ENCODE results near the gene C9orf43.

C9orf43 gene

DNA sequence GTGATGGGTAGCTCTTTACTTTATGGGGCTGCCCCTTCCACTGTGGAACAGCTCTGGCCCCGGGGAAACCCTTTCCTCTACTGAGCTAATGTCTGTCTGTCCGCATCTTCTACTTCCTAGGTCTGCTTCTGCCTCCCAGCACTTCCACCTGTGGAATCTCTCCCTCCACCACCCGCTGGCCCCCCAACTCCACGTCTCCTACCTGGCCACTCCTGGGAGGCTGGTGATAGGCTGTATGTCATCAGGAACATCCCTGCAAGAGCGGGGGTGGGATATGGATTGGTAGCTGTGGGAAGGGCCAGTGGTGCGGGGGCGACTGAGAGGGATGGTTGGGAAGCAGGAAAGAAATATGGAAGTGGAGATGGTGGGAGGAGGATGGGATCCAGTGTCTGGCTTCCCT lies 18.6 kb upstream of the C9orf43 start:
- TF ChIP-seq, protein P1, sequence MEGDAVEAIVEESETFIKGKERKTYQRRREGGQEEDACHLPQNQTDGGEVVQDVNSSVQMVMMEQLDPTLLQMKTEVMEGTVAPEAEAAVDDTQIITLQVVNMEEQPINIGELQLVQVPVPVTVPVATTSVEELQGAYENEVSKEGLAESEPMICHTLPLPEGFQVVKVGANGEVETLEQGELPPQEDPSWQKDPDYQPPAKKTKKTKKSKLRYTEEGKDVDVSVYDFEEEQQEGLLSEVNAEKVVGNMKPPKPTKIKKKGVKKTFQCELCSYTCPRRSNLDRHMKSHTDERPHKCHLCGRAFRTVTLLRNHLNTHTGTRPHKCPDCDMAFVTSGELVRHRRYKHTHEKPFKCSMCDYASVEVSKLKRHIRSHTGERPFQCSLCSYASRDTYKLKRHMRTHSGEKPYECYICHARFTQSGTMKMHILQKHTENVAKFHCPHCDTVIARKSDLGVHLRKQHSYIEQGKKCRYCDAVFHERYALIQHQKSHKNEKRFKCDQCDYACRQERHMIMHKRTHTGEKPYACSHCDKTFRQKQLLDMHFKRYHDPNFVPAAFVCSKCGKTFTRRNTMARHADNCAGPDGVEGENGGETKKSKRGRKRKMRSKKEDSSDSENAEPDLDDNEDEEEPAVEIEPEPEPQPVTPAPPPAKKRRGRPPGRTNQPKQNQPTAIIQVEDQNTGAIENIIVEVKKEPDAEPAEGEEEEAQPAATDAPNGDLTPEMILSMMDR (IDR thresholded peaks at IDR 0.05; ENCODE audit: insufficient read depth, low read length, missing control alignments) = no peak

DNA sequence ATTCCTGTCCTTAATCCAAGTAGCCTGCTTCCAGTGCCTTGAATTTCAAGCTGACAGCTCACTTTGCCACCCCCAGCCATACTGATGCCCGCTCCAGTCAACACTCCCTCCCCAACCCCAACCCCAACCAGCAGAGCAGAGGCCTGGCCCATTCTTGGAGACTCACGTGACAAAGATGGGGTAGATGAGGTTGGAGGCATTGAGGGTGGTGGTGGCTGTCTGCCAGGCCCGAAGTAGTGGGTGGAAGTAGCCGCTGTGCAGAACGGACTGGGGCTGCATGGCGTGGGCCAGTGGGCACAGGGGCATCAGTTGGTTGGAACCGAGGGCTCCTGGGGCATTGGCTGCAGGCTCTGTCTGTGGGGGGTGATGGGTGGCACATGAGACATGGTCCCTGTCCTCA lies 17.3 kb upstream of the C9orf43 start:
- H3K4me3 ChIP-seq (ENCODE audit: low read depth, low read length) = no peak overlapping the region
- CTCF ChIA-PET = interaction anchor here (0.6 to 4.3 kb wide), 4 partner anchors 8 to 88 kb away, joined by 3 to 28 read pairs (median 6); partner anchors contain the start of gene ALAD
- no peak for DNase-seq (ENCODE audit: low read depth, low spot score)
- POLR2A ChIA-PET = no interaction called here
- TF ChIP-seq, protein P1 (IDR thresholded peaks at IDR 0.05; ENCODE audit: insufficient read depth, low read length, missing control alignments) = no peak

More for the DNA sequence above, 18.6 kb upstream of the C9orf43 start:
- no peak overlapping the region for H3K4me3 ChIP-seq (ENCODE audit: low read depth, low read length)
- POLR2A ChIA-PET = interaction anchor here (0.5 to 0.6 kb wide), 2 partner anchors 18 to 52 kb away, joined by 3 to 5 read pairs; partner anchors contain the start of genes C9orf43, POLE3 and WDR31
- no peak for DNase-seq (ENCODE audit: low read depth, low spot score)
- CTCF ChIA-PET = interaction anchor here (4.3 kb wide), 1 partner anchor 9 kb away, joined by 28 read pairs; the partner anchor contains the start of gene ALAD

DNA sequence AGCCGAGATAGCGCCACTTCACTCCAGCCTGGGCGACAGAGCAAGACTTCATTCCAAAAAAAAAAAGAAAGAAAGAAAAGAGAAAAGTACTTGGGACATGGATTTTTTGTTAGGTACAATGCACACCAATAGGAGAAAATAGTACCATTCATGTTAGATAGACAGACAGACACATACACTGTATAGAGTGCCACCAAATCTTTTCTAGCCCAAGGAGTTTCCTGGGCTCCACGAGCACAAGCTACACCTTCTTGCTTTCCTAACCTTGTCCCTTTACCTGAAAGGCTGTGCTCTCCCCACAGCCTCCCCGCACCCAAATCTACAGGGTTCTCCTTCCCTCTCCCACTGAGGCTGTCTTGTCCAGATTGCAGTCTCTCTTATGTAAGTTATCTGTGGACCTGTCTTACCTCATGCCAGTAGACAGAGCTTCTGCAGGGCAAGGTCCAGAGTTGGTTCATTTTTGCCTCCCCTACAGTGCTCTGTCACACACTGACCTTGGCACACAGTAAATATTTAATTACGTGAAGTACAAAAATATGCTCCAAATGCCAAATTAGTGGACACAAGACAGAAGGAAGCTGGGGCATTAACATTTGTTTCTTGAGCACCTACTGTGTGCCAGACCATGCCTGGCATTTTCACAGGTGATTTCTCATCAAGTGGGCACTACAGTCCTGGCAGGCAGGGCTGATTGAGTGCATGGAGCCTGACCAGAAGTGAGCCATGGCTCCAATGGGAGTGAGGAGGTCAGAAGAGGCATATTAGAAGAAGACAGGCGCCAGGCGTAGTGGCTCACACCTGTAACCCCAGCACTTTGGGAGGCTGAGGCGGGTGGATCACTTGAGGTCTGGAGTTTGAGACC lies 15.3 kb upstream of the C9orf43 start:
- no peak for DNase-seq (ENCODE audit: low read depth, low spot score)
- TF ChIP-seq, protein P1 (IDR thresholded peaks at IDR 0.05; ENCODE audit: insufficient read depth, low read length, missing control alignments) = no peak
- H3K4me3 ChIP-seq (ENCODE audit: low read depth, low read length) = no peak overlapping the region
- ChIA-PET CTCF (interaction anchor here (0.8 to 3.1 kb wide), 2 partner anchors 11 to 263 kb away, joined by 3 to 10 read pairs; no protein-coding TSS in a partner anchor), POLR2A (no interaction called here)

DNA sequence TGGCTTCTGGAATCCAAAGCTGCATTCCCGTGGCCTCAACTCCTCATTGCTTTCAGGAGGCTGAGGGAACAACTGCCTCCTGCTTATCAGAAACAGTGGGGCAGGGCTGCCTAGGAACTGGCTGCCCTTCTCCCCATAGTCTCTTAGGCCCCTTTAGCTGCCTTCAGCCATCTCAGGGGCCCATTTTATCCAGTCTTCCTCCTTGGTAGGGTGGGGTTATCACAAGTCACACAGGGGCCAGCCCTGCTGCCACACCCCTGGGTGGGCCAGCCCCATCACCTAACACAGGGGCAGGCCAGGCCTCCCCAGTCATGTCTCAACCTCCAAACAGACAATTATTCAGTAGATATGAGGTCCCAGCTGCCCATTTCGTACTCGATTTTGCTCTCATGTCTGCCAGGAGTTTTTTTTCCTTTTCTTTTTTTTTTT lies 13.3 kb upstream of the C9orf43 start:
- DNase-seq (ENCODE audit: low read depth, low spot score) = no peak
- ChIA-PET POLR2A (no interaction called here), CTCF (interaction anchor here (0.7 to 5.5 kb wide), 6 partner anchors 9 to 258 kb away, joined by 3 to 61 read pairs (median 4); partner anchors contain the start of genes C9orf43 and POLE3)
- H3K4me3 ChIP-seq (ENCODE audit: low read depth, low read length) = no peak overlapping the region
- TF ChIP-seq, protein P1 (IDR thresholded peaks at IDR 0.05; ENCODE audit: insufficient read depth, low read length, missing control alignments) = no peak

DNA sequence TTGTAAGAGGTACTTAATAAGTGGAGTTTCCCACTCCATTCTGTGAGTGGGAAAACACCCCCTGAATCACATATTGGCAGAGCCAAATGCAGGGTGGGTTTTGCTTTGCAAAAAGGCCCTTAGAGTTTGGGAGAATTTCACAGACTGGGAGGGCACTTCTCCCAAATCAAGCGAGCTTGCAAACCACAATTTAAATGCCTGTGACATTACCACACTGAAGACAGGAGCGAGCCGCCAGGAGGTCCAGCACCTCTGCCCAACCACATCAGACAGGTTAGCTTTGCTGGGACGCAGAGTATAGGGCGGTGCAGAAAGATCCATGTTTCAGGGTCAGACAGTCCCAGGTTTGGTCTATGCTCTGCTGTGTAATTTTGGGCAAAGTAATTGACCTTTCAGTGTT lies 11.8 kb upstream of the C9orf43 start:
- DNase-seq (ENCODE audit: low read depth, low spot score) = no peak
- ChIA-PET POLR2A (interaction anchor here (1.5 kb wide), 1 partner anchor 11 kb away, joined by 9 read pairs; the partner anchor contains the start of genes C9orf43 and POLE3), CTCF (interaction anchor here (0.9 to 9.4 kb wide), 7 partner anchors 11 to 259 kb away, joined by 3 to 135 read pairs (median 4); partner anchors contain the start of genes C9orf43 and POLE3)
- no peak overlapping the region for H3K4me3 ChIP-seq (ENCODE audit: low read depth, low read length)
- TF ChIP-seq, protein P1 (IDR thresholded peaks at IDR 0.05; ENCODE audit: insufficient read depth, low read length, missing control alignments) = no peak
